Gastroesophageal sphincter (tissue), 3 donors: ENCODE data around the gene CHST11.

Source experiments
- CTCF ChIP-seq, 4 experiments: fragments of 200-600 bp in 2 of 4; fragments of 450-650 bp in 2 of 4; sonication (generic) in 1 of 4; IDR thresholded peaks; one replicate each; pipeline ENCODE4 v1.5.1; 2017 to 2019; ENCODE audit warnings: antibody characterized with exemption in 4 of 4, mild to moderate bottlenecking in 2 of 4, moderate library complexity in 2 of 4
- POLR2A ChIP-seq, 2 donors: fragments of 450-650 bp; IDR thresholded peaks; one replicate each; pipeline ENCODE4 v1.6.1; 2017; ENCODE audit warnings: antibody characterized with exemption in 2 of 2, mild to moderate bottlenecking in 2 of 2, moderate library complexity in 1 of 2

GRCh38 chr12:104494137-104494792, 37.5 kb downstream of the CHST11 start:
- TF ChIP-seq CTCF (IDR thresholded peaks at IDR 0.05), result no peak
- no peak for TF ChIP-seq POLR2A (IDR thresholded peaks at IDR 0.05)
